ENCODE measurements around the gene MYO1A.
"Not testable (repeated sequence)": the region's sequence is repeated elsewhere in the genome, so short reads cannot be mapped to it uniquely, and the experiment has no call there.

MYO1A gene

DNA sequence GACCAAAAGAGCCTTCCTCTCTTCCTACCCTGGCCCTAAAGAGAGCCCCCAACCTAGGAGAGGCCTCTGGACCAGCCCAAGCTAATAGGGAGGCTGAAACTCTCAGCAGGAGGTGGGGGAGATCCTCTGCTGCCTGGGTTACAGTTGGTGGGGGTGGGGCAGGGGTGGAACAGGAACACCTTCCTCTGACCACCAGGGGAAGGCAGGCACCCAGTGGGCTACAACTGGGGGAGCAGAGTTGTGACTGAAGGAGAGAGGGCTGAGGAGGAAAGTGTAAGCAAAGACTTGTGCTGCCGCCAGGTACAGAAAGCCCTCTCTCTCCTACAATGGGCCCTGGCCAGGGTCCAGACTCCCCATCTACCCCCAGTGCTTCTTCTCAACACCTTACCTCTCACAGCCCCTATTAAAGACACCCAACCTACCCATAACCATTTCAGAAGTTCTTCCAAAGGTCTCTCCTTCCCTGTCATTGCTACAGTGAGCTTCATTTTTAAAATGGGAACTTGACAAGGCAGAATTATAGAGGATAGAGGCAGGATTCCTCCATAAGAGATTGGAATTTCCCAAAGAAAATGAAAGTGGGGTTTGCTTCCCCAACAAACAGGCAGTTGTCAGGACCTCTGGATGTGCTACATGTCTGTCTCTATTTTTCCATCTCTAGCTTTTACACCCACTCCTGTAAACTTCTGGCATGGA, 1.4 kb downstream of the MYO1A start:
- DNase-seq (ENCODE audit: low read depth in 1 of 2, low spot score in 1 of 2): no peak

DNA sequence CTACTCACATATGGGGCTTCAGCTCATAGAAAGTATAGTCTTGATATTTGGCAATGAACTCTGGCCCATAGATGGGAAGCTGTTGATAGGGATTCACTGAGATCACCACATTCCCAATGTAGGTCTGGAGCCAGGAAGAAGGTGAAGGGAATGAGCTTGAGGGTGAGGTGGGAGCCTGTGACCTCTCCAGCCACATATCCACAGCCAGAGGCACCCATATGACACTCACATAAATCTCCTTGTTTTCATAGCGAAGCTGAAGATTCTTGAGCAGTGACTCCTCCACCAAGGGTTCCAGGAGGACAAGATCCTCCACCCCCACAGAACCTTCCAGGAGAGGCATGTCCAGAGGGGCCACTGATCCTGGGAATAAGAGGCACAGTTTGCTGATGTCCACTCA, 1.9 kb downstream of the MYO1A start:
- no peak for DNase-seq (ENCODE audit: low read depth in 1 of 2, low spot score in 1 of 2)

DNA sequence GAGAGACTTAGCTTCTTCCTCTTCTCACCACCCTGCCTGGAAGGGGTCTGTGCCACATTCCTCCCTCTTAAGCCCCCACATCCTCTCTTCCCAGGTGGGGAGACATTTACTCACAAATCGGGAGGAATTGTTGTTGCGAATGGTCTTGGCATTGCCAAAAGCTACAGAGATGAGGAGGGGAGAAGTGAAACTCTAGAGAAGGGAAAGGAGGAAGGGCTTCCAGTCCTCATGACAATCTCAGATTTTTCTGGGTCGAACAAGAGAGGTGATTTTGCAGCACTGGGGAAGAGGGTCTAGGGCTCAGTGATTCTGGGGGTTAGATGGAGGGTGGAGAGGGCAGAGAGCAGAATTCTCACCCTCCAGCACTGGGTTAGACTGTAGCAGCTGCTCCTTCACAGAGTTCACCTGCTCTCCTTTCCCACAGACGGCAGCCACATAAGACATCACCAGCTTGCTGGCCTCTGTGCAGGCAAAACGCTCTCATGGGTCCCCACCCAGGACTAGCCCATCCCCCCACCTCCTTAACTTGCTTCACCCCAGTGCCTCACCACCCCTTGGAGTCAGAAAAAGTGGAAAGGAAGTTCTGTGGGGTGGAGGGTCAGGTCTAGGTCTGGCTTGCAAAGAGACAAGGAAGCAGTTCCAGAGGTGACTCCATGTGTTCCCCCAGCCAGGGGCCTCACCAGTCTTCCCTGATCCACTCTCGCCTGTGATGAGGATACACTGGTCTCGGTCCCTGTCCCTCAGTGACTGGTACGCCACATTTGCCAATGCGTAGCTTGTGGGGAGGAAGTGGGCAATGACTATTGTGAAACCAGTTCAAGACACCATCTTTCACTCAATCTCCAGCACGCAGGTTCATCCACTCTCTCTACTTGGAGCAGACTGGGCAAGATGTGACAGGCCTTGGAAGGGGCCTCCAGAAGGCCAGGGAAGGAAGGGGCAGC, 2.7 kb downstream of the MYO1A start:
- no peak for DNase-seq (ENCODE audit: low read depth in 1 of 2, low spot score in 1 of 2)

DNA sequence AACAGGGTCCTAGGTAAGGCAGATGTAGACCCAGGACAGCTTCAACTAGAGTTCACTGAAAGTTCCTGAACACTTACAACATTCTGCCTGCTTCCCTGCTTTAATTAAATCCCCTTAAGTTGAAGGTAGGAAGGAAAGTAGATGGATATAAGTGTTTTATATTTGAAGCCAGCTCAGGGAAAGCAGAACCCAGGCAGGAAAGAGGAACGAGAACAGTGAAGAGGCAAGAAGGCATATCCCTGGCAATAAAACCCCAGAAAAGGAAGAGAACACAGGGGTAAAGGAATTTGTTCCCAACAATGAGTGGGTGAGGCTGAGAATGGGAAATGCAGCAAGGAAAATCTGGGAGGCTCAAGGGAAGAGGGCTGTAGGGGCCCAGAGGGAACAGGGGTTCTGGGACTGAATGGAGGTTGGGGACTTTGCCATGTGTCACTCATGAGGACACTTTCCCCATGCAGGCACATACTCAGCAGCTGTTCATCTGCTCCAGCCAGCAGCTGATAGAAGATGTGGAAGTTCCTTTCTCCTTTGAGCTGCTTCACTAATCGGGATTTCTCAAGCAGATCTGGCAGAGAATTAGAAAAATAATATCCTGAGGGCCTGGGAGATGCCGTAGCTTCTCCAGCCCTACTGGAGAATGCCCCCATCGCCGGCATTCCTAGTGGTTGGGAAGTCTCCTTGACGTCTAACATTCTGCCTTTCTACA, 3.7 kb downstream of the MYO1A start:
- no peak for DNase-seq (ENCODE audit: low read depth in 1 of 2, low spot score in 1 of 2)

DNA sequence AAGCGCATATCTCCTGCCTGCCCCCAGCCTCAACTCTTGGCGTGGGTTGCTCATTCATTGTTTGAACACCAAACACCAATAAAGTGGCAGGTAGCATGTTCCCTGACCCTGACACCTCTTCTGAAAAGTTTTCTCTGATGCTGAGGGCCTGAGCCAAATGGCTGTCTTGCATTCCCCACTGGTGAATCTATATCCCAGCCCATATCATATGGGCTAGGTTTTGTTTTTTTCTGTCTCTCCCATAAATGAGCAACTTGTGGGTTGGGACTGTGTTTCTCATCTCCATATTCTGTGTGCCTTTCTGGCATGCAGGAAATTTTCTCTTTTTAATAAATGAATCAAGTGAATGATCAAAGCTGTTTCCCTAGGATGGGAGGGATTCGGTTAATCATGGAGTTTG, 5.0 kb downstream of the MYO1A start:
- no peak for DNase-seq (ENCODE audit: low read depth in 1 of 2, low spot score in 1 of 2)

DNA sequence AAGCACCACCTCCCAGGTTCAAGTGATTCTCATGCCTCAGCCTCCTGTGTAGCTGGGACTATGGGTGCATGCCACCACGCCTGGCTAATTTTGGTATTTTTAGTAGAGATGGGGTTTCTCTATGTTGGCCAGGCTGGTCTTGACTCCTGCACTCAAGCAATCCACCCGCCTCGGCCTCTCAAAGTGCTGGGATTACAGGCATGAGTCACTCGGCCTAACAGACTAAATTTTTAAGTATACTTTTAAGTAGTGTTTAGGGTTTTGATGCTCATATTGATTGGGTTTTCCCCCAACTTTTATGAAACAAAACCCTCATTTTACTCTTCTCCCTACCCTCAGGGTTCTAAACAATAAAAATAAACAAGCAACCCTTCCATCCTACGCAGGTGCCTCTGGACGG, 5.5 kb downstream of the MYO1A start:
- no peak for DNase-seq (ENCODE audit: low read depth in 1 of 2, low spot score in 1 of 2)

DNA sequence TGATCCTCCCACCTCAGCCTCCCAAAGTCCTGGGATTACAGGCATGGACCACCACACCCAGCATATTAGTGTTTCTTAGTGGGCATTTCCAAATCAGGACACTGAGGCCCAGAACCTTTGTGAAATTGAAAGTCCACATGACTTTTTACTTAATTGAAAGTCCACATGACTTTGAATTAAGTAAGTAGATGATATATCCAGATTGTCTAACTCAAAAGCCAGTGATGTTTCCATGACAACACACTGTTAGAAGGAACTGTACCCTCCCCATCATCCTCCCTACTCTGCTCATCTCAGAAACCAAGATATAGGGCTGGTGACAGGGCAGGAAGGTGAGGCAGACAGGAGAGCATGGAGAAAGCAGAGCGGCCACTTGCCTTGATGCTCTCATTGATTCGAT, 7.2 kb downstream of the MYO1A start:
- no peak for DNase-seq (ENCODE audit: low read depth in 1 of 2, low spot score in 1 of 2)

DNA sequence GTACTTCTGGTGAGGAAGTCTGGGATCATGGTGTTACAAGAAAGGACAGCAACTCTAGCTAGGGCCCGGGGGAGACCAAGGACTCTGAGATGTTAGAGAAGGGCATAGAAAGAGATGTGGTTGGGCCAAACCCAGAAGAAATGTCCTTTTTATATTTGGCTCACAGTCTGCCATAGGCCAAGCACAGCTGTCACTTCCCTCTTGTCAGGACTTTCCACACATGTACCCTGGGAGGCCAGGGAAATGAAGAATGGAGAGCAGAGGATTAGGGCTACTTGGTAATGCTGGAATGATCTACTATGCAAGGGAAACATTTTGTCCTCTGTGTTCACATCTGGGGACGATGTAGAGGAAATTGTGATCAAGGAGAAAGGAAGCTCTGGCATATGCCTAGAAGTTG, 9.2 kb downstream of the MYO1A start:
- DNase-seq (ENCODE audit: low read depth in 1 of 2, low spot score in 1 of 2): no peak

DNA sequence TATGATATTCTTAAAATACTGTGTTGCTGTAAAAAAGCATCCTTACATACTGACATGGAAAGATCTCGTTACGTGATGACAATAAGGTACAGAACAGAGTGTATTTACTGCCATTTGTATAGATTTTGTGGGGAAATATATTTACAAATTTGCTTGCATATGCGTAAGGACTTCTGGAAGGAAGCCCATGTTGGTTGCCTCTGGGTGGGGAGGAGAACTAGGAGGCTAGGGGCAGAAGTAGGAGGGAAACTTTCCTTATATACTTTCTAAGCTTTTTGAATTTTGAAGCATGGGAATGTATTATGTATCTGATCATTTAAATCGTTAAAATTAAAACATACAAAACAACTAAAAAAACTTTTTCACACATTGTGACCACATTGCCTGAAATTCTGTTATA, 9.7 kb downstream of the MYO1A start:
- no peak for DNase-seq (ENCODE audit: low read depth in 1 of 2, low spot score in 1 of 2)

DNA sequence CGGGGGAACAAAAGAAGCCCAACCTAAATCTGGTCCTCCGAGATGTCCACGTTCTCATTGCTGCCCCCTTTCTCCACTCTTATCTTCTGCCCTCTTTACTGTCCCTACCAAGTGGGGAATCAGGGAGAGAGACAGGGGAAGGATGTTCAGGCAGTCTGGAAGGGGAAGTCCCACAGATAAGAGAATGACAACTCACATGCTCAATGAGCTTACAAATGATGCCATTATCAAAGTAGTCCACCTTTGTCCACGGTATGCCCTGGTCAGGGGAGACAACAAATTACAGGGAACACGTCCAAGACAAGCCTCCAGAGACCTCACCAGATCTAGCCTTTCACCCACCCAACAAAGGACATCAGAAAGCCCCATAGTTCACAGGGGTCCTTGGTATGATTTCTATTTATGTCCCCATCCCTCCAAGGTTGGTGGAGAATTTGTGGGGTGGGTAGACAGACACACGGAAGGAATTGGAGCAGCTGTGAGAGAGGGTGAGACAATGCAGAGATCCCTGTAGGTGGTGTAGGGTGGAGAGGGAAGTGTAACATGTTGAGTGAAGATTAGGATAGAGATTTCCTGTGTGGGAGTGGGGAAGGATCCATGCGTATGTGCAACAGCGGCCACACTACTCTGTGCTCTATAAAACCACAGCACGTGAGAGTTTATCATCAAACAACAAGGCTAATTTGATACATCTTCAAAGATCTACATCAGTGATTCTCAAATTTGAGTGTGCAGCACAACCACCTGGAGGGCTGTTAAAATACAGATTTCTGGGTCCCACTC, 10.7 kb downstream of the MYO1A start:
- no peak for DNase-seq (ENCODE audit: low read depth in 1 of 2, low spot score in 1 of 2)

DNA sequence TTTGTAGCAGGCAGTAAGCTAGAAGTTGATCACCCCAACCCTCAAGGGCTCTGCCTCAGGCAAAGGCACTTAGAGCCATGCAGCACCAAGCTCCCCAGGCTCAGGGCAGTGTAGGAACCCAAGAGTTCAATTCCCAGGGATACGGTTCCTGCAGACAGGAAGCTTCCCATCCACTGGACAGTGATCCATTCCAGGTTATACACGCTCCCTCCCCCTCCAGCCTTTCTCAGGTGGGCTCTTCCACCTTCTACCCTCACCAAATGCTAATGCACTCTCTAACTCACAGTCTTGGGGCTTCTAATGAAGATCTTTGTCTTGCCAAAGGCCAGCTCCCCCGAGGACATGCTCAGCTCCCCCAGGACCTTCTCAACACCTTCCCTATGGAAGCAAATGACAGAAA, 12.7 kb downstream of the MYO1A start:
- DNase-seq (ENCODE audit: low read depth in 1 of 2, low spot score in 1 of 2): no peak

DNA sequence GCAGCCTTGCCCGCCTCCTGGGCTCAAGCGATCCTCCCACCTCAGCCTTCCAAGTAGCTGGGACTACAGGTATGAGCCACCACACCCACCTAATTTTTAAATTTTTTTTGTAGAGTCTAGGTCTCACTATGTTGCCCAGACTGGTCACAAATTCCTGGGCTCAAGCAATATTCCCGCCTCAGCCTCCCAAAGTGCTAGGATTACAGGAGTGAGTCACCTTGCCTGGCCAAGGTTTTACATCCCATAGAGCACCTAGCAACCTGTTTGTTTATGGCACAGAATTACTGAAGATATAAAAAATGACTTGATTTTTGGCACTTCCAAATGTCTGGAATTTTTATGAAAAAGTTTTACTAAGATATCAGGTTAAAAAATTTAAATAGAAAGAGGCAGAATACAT, 16.5 kb downstream of the MYO1A start:
- no peak for DNase-seq (ENCODE audit: low read depth in 1 of 2, low spot score in 1 of 2)

DNA sequence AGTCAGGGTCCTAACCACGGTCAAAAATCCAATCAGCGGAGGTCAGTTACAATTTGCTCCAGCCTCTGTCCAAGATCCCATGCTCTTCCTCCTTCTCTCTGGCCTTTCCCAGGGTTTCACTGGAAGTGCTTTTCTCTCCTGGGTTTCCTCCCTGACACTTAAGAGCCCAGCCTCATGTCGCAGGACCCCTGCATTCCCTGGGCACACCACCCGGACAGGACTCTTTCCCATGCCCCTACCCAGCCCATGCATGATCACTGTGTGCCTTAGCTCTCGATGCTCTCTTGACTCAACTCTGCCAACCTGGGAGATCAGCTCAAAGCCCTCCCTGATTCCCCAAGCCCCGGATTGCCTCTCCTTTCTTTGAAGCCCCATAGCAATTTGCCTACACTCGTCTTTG, 18.1 kb downstream of the MYO1A start:
- DNase-seq (ENCODE audit: low read depth in 1 of 2, low spot score in 1 of 2): no peak

DNA sequence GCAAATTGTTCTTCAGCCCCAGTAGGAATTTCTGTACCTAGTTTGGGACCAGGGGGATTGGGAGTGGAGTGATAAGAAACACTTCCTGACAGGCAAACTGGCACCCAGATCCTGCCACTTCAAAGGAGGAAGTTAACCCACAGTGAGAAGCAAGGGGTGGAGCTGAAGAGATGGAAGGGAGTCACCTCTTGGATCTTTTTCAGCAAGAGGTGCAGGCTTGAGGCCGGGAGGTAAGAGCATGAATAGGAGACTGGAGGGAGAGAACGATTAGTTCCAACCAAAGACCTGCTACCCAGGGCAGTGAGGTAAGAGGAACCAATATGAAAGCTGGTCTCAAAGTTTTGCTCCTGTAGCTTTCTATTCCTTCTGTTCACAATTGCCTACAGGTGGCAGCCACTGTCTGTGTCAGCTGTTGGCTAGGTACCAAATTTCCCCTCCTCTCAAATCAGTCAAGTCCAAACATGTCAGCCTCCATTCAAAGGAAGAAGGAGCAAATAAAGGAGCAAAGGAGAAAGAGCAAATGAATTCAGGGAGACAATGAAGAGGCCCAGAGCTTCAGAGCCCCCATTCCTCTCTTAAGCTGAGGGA, 18.7 kb downstream of the MYO1A start:
- DNase-seq (ENCODE audit: low read depth in 1 of 2, low spot score in 1 of 2): no peak

DNA sequence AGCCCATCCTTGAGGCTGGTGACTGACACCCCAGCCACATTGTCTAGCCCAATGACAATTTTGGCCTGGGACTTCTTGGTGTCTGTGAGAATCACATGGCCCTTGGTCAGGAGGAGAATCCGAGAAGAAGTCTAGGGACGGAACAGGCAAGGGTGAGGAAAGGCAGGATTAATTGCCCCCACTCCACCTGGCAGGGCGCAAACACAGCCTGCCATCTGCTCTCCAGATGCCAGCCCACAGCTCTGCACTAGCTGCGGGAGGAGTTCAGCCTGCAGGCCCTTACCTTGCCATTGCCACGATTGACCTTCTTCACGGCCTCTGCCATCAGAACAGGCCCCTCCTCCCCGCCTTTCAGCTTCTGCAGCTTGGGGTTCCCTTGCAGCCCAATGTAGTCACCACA, 20.5 kb downstream of the MYO1A start:
- DNase-seq (ENCODE audit: low read depth in 1 of 2, low spot score in 1 of 2): no peak

DNA sequence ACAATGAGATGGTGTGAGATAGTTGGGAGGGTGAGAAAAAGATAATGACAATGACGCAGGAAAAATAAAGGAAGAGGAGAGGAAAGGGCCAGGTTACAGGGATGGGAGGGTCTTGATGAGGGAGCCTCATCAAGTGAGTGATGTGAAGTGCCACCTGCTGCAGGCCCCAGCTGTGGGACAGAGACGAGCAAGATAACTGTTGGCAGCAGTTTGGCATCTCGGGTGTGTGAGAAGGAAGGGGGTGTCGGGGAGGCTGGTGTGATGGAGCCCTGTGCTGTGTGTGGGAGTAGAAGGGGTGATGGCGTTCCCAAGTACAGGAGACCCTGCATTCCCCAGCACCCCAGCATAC, 22.1 kb downstream of the MYO1A start:
- no peak for DNase-seq (ENCODE audit: low read depth in 1 of 2, low spot score in 1 of 2)

DNA sequence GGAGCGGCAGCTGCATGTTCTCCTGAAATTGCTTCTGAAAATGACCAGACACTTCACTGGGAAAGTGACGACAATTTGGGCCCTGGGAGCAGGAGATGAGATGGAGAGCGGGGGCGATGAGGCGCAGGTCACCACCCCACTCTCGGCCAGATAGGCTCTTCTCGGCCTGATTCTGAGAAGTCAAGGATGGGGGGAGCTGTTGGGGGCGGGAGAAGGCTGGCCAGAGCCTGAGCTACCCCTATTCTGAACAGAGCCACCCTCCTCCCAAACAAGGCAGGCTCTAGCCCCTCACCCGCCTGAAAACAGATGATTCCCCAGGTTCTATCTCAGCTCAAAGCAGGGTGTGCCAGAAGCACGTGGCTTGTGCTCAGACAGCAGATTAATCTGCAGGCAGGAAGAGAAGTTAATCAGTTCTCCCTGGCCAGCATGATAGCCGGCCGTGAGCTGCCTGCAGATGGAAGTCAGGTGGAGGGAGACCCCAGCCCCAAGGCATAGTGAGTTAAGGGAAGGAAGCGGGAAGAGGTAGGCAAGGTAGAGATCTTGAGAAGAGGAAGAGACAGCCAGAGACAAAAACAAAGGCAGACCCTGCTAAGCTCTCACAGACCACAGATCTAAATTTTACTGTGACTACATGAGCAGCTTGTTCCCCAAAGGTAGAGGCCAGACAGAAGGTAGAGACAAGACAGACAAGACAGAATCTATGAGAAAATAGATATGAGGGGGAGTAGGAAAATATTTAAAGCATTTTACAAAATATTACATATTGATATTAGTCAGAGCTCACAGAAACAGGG, 22.7 kb downstream of the MYO1A start:
- DNase-seq (ENCODE audit: low read depth in 1 of 2, low spot score in 1 of 2): no peak

DNA sequence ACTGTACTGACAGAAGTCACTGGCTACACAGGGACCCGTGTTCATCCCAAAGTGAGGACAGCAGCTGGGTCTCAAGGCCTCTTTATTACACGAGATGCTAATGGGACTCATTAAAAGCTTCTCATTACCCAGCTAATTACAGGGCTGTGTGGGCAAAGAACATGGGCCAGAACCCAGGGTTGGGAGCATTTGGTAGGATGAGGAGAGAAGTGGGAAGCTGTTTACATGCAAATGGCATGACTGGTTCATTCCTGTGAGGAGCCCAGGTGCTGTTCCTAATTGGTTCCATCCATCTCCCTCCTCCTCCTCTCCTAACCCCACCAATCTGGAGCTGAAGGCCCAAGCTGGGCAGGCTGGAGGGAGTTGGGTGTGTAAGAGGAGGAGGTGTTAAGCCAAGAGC, 24.7 kb downstream of the MYO1A start:
- no peak for DNase-seq (ENCODE audit: low read depth in 1 of 2, low spot score in 1 of 2)

DNA sequence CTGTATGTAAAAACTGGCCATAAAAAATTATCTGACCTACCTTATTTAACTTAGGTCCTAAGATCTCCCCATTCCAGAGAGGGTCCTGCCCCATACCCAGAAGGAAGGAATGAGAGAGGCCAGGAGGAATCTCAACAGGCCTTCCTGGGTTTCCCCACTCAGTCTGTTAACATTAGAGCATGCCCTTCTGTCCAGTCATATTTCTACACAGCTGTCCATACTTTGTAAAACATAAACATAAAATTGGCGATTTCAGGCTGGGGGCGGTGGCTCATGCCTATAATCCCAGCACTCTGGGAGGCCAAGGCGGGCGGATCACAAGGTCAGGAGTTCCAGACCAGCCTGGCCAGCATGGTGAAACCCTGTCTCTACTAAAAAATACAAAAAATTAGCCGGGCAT, 27.6 kb downstream of the MYO1A start:
- not testable (repeated sequence) for DNase-seq (ENCODE audit: low read depth in 1 of 2, low spot score in 1 of 2)
